Common myeloid progenitor, CD34-positive (primary cell): ENCODE results near the gene FAM168A.

ENCODE experiments used
- CTCF ChIA-PET: fragments of 350-600 bp; sonication (Branson Sonifier 250); formaldehyde crosslinking; loops from one replicate; lab custom pipeline; 2021; ENCODE audit warnings: antibody characterized with exemption; lab: Charles Lee
- POLR2A ChIA-PET: fragments of 350-600 bp; sonication (Branson Sonifier 250); formaldehyde crosslinking; loops from one replicate; lab custom pipeline; 2021; ENCODE audit warnings: antibody characterized with exemption; lab: Charles Lee
- DNase-seq, 3 donors: peaks; one replicate each; pipeline versions ENCODE4 v3.0.0 to v3.0.0-alpha.2; 2013
- H3K27ac ChIP-seq, 2 experiments: 1 replicate in 1 of 2; 2 replicates in 1 of 2; pipeline ENCODE4 v1.7.0; 2013; ENCODE audit warnings: inconsistent platforms in 2 of 2, low read length in 2 of 2, mild to moderate bottlenecking in 2 of 2, low read depth in 1 of 2, moderate library complexity in 1 of 2; ENCODE audit not compliant: severe bottlenecking in 2 of 2, insufficient read depth in 1 of 2, poor library complexity in 1 of 2
- H3K27me3 ChIP-seq, 5 experiments: replicated peaks in 2 of 5; 1 replicate in 3 of 5; 2 replicates in 2 of 5; pipeline versions ENCODE4 v1.6.1 to v1.7.0; 2013; ENCODE audit warnings: low read length in 4 of 5, mild to moderate bottlenecking in 2 of 5, moderate library complexity in 2 of 5, inconsistent platforms in 1 of 5; ENCODE audit not compliant: insufficient read depth in 5 of 5, control insufficient read depth in 4 of 5
- H3K36me3 ChIP-seq, 4 experiments: 1 replicate in 2 of 4; 2 replicates in 2 of 4; pipeline versions ENCODE4 v1.6.1 to v1.7.0; 2013; ENCODE audit warnings: low read length in 3 of 4, control low read depth in 1 of 4, mild to moderate bottlenecking in 1 of 4; ENCODE audit not compliant: control insufficient read depth in 4 of 4, insufficient read depth in 4 of 4
- H3K4me1 ChIP-seq, 4 experiments: 1 replicate in 3 of 4; 2 replicates in 1 of 4; pipeline versions ENCODE4 v1.6.1 to v1.7.1; 2013; ENCODE audit warnings: low read length in 3 of 4, mild to moderate bottlenecking in 3 of 4, control low read depth in 1 of 4, inconsistent platforms in 1 of 4, moderate library complexity in 1 of 4; ENCODE audit not compliant: control insufficient read depth in 4 of 4, insufficient read depth in 4 of 4; ENCODE audit errors: control extremely low read depth in 1 of 4
- H3K4me3 ChIP-seq, 7 experiments: 1 replicate in 4 of 7; 2 replicates in 3 of 7; pipeline versions ENCODE4 v1.5.1 to v1.7.0; 2013; ENCODE audit warnings: mild to moderate bottlenecking in 7 of 7, low read length in 6 of 7, moderate library complexity in 6 of 7, inconsistent platforms in 2 of 7, low read depth in 2 of 7, control low read depth in 1 of 7; ENCODE audit not compliant: insufficient read depth in 4 of 7, control insufficient read depth in 1 of 7; ENCODE audit errors: extremely low read depth in 1 of 7
- H3K9me3 ChIP-seq, 5 experiments: 1 replicate in 4 of 5; 2 replicates in 1 of 5; pipeline versions ENCODE4 v1.6.1 to v1.7.1; 2013; ENCODE audit warnings: low read length in 4 of 5, mild to moderate bottlenecking in 2 of 5, inconsistent platforms in 1 of 5, low read depth in 1 of 5, moderate library complexity in 1 of 5; ENCODE audit not compliant: control insufficient read depth in 4 of 5, insufficient read depth in 2 of 5; ENCODE audit errors: control extremely low read depth in 1 of 5
- whole genome bisulfite sequencing: methylation state at CpG from one replicate; pipeline ENCODE4 v1.1.5; 2013; ENCODE audit not compliant: insufficient coverage; 5-methylcytosine and 5-hydroxymethylcytosine counted together

Gene FAM168A

GRCh38 chr11:73525611-73526010 lies 72.3 kb downstream of the FAM168A start:
- Histone ChIP-seq H3K4me1 (peaks cover 4 to 40% (median 27%) of the 10 kb centered on the region in 4 experiments), H3K36me3 (no peaks in the 10 kb centered on the region), H3K27me3 (no peaks in the 10 kb centered on the region), H3K9me3 (peaks cover 0 to 10% (median 0%) of the 10 kb centered on the region in 5 experiments), H3K4me3 (no peak overlapping the region), H3K27ac (no peak overlapping the region)
- no peak for DNase-seq
- ChIA-PET POLR2A (no interaction called here), CTCF (no interaction called here)
- no CpG with 5 or more reads among the region's 1 CpG for WGBS

DNA sequence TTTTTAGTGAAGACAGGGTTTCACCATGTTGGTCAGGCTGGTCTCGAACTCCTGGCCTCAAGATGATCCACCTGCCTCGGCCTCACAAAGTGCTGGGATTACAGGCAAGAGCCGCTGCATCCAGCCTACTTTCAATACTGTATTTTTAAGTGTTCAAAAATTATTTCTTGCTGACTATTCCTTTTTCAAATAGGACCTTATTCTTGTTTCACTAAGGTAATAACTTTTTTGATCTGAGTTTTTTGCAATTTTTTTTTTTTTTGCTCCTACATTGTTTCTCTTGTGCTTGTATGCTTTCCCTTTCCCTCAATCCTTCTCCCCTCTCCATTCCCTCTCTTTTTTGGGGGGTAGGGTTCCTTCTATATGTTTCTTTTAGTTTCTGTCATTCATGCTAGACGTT lies 73.1 kb downstream of the FAM168A start:
- Histone ChIP-seq H3K27me3 (no peaks in the 10 kb centered on the region), H3K27ac (no peak overlapping the region), H3K4me1 (peaks cover 7 to 45% (median 27%) of the 10 kb centered on the region in 4 experiments), H3K36me3 (no peaks in the 10 kb centered on the region), H3K9me3 (peaks cover 0 to 10% (median 0%) of the 10 kb centered on the region in 5 experiments), H3K4me3 (no peak overlapping the region)
- 100% methylated on average over 2 of the region's 4 CpGs for WGBS
- DNase-seq = no peak
- ChIA-PET POLR2A (no interaction called here), CTCF (no interaction called here)

DNA sequence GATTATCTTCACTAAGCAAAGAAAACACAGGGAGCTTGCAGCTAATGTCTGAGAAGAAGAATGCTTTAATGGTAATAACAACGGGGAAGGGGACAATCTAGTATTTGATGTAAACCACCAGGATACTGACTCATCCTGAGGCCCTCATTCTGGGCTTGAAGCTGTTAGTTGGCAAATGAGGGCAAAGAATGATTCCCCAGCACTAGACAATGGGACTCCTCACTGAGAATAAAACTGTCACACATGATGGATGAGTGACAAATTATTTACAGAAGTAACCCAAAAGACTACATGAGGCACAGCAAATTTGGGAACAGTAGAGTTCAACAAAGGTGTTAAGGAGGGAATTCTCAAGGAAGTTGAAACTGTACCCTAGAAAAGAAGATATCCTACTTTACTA lies 76.3 kb downstream of the FAM168A start:
- peak; percentile 20 to 79 (median 67) for DNase-seq
- Histone ChIP-seq H3K4me3 (no peak overlapping the region), H3K9me3 (peaks cover 0 to 10% (median 0%) of the 10 kb centered on the region in 5 experiments), H3K27me3 (no peaks in the 10 kb centered on the region), H3K4me1 (peaks cover 4 to 22% (median 18%) of the 10 kb centered on the region in 4 experiments), H3K27ac (peak overlapping the region in 1 of 2 experiments; percentile 1), H3K36me3 (no peaks in the 10 kb centered on the region)
- POLR2A ChIA-PET = no interaction called here
- CTCF ChIA-PET = interaction anchor here (0.6 to 1.6 kb wide), 5 partner anchors 8 to 926 kb away, joined by 3 to 4 read pairs (median 3); no protein-coding TSS in a partner anchor
- WGBS = no CpG with 5 or more reads among the region's 1 CpG

- no peak overlapping the region for H3K4me3 ChIP-seq
- no peak overlapping the region for H3K27ac ChIP-seq
- no peaks in the 10 kb centered on the region for H3K27me3 ChIP-seq
- no CpG with 5 or more reads among the region's 2 CpGs for WGBS
- peak in 2 of 3 donors; percentile 45 to 59 for DNase-seq
- peaks cover 0 to 10% (median 0%) of the 10 kb centered on the region in 5 experiments for H3K9me3 ChIP-seq
- ChIA-PET CTCF (interaction anchor here (0.6 to 1.6 kb wide), 6 partner anchors 8 to 221 kb away, joined by 3 to 5 read pairs (median 4); no protein-coding TSS in a partner anchor), POLR2A (no interaction called here)
- H3K4me1 ChIP-seq = peaks cover 4 to 21% (median 18%) of the 10 kb centered on the region in 4 experiments
- no peaks in the 10 kb centered on the region for H3K36me3 ChIP-seq
These were observed 77.4 kb downstream of the FAM168A start for GRCh38 chr11:73520353-73521061.

GRCh38 chr11:73519266-73519665 lies 78.6 kb downstream of the FAM168A start:
- no peaks in the 10 kb centered on the region for H3K27me3 ChIP-seq
- peaks cover 0 to 10% (median 0%) of the 10 kb centered on the region in 5 experiments for H3K9me3 ChIP-seq
- POLR2A ChIA-PET = no interaction called here
- CTCF ChIA-PET = interaction anchor here (0.8 kb wide), 1 partner anchor 8 kb away, joined by 4 read pairs; no protein-coding TSS in a partner anchor
- H3K4me1 ChIP-seq = peaks cover 4 to 21% (median 18%) of the 10 kb centered on the region in 4 experiments
- DNase-seq = no peak
- H3K36me3 ChIP-seq = peaks cover 0 to 5% (median 0%) of the 10 kb centered on the region in 4 experiments
- no peak overlapping the region for H3K4me3 ChIP-seq
- H3K27ac ChIP-seq = no peak overlapping the region

- POLR2A ChIA-PET = interaction anchor here (0.7 kb wide), 1 partner anchor 72 kb away, joined by 3 read pairs; no protein-coding TSS in a partner anchor
- H3K4me3 ChIP-seq = no peak overlapping the region
- no peak for DNase-seq
- no peak overlapping the region for H3K27ac ChIP-seq
- H3K4me1 ChIP-seq = peaks cover 4 to 21% (median 18%) of the 10 kb centered on the region in 4 experiments
- CTCF ChIA-PET = interaction anchor here (0.6 kb wide), 3 partner anchors 23 to 188 kb away, joined by 3 read pairs; no protein-coding TSS in a partner anchor
- WGBS = no CpG with 5 or more reads among the region's 1 CpG
- no peaks in the 10 kb centered on the region for H3K27me3 ChIP-seq
- peaks cover 0 to under 1% (median 0%) of the 10 kb centered on the region in 5 experiments for H3K9me3 ChIP-seq
- H3K36me3 ChIP-seq = peaks cover 0 to 5% (median 0%) of the 10 kb centered on the region in 4 experiments
These were observed 79.7 kb downstream of the FAM168A start for GRCh38 chr11:73518195-73518594.

- CTCF ChIA-PET = no interaction called here
- Histone ChIP-seq H3K27ac (no peak overlapping the region), H3K36me3 (peaks cover 0 to 5% (median 0%) of the 10 kb centered on the region in 4 experiments), H3K27me3 (no peaks in the 10 kb centered on the region), H3K4me1 (peaks cover 4 to 11% (median 9%) of the 10 kb centered on the region in 4 experiments), H3K4me3 (no peak overlapping the region), H3K9me3 (no peaks in the 10 kb centered on the region)
- DNase-seq = no peak
- POLR2A ChIA-PET = no interaction called here
These were observed 81.8 kb downstream of the FAM168A start for GRCh38 chr11:73516080-73516479.
